ENCODE data around the gene UBB.

DNA sequence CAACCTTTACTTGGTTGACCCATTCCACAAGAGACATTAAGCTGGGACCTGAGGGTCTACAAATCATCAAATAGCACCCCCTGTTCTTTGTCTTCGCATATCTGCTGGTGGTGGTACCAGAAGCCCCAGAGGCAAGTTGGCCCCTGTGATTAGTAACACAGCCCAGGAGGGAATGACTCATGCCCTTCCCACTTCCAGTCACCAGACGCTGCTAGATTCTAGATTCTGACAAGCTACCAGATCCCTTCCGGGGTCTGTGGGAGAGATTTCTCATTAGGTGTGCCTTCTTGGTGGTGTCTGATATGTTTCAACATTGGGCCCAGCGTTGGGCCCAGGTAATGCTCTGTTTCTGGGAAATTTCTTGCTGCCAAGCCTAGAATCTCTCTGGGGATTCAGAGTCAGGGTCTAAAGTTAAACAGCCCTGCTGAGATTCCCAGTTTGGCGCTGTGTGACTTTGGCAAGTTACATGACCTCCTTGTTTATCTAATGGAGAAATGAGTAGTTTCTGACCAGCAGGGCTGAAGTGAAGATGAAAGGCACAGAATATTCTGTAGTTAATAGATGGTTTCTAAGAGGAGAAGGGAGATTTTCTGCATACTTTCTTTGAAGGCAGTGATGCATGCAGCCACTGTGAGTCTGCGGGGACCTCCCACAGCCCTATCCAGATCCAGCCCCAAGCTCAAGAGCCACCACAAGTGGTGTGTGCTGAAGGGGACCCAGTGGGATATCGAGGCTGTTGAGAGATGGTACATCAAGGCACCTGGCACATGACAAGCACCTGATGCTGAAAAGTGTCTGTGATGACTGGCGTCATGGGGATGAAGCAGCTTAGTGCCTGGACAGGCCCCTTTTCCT, 38.4 kb downstream of the UBB start:
- TF ChIP-seq, protein P1, sequence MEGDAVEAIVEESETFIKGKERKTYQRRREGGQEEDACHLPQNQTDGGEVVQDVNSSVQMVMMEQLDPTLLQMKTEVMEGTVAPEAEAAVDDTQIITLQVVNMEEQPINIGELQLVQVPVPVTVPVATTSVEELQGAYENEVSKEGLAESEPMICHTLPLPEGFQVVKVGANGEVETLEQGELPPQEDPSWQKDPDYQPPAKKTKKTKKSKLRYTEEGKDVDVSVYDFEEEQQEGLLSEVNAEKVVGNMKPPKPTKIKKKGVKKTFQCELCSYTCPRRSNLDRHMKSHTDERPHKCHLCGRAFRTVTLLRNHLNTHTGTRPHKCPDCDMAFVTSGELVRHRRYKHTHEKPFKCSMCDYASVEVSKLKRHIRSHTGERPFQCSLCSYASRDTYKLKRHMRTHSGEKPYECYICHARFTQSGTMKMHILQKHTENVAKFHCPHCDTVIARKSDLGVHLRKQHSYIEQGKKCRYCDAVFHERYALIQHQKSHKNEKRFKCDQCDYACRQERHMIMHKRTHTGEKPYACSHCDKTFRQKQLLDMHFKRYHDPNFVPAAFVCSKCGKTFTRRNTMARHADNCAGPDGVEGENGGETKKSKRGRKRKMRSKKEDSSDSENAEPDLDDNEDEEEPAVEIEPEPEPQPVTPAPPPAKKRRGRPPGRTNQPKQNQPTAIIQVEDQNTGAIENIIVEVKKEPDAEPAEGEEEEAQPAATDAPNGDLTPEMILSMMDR (IDR thresholded peaks at IDR 0.05; ENCODE audit: poor library complexity, severe bottlenecking): no peak
- TF ChIP-seq EZH2 (IDR thresholded peaks at IDR 0.05; ENCODE audit: borderline replicate concordance, insufficient read depth, low read length, poor library complexity, severe bottlenecking) (no peak), EP300 (conservative IDR thresholded peaks at IDR 0.05; ENCODE audit: poor library complexity, severe bottlenecking) (no peak)
- TF ChIP-seq, protein P2, sequence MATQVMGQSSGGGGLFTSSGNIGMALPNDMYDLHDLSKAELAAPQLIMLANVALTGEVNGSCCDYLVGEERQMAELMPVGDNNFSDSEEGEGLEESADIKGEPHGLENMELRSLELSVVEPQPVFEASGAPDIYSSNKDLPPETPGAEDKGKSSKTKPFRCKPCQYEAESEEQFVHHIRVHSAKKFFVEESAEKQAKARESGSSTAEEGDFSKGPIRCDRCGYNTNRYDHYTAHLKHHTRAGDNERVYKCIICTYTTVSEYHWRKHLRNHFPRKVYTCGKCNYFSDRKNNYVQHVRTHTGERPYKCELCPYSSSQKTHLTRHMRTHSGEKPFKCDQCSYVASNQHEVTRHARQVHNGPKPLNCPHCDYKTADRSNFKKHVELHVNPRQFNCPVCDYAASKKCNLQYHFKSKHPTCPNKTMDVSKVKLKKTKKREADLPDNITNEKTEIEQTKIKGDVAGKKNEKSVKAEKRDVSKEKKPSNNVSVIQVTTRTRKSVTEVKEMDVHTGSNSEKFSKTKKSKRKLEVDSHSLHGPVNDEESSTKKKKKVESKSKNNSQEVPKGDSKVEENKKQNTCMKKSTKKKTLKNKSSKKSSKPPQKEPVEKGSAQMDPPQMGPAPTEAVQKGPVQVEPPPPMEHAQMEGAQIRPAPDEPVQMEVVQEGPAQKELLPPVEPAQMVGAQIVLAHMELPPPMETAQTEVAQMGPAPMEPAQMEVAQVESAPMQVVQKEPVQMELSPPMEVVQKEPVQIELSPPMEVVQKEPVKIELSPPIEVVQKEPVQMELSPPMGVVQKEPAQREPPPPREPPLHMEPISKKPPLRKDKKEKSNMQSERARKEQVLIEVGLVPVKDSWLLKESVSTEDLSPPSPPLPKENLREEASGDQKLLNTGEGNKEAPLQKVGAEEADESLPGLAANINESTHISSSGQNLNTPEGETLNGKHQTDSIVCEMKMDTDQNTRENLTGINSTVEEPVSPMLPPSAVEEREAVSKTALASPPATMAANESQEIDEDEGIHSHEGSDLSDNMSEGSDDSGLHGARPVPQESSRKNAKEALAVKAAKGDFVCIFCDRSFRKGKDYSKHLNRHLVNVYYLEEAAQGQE (IDR thresholded peaks at IDR 0.05; ENCODE audit: borderline replicate concordance): no peak
